Measurements from ENCODE around the gene EFCAB6.

GRCh38 chr22:43819931-43820640, 8.0 kb upstream of the EFCAB6 start:
- TF ChIP-seq CTCF (IDR thresholded peaks at IDR 0.05 in 8 of 11, conservative IDR thresholded peaks at IDR 0.05 in 3 of 11), result no peak
- no peak for TF ChIP-seq POLR2AphosphoS5 (IDR thresholded peaks at IDR 0.05)
